Renal pelvis (tissue), 12 donors: ENCODE measurements around the gene AHSG. TPM values are rescaled to one million over a fixed set of nuclear protein-coding genes. Genes with fewer than 3 reads are reported as not detected.
"Not testable (repeated sequence)": the region's sequence is repeated elsewhere in the genome, so short reads cannot be mapped to it uniquely, and the experiment has no call there.

Source experiments
- DNase-seq: peaks from one replicate; pipeline ENCODE4 v3.0.0-alpha.2; 2013
- long read RNA-seq, 16 experiments: transcript quantifications; one replicate each; lab custom pipeline, GENCODE V29; 2026
- polyA plus RNA-seq, 3 donors: library from polyadenylated mRNA; unstranded; fragments of 120-200 nt; gene quantifications; one replicate each; pipeline ENCODE4 v1.2.1, GENCODE V29; 2013; ENCODE audit not compliant: insufficient read length in 3 of 3

The AHSG gene
- under 1 TPM; 0.44 to 0.61 (median 0.56) TPM for polyA plus RNA-seq
- long read RNA-seq, donor 1: 0 reads
- long read RNA-seq, donor 2: 0 reads
- long read RNA-seq, donor 3: 0 reads
- long read RNA-seq, donor 4, partial matches to known transcripts: 0 of 2 reads
- long read RNA-seq, donor 4, other reads (novel, unspliced or antisense): 0 of 2 reads
- long read RNA-seq, donor 5: 0 reads
- long read RNA-seq, donor 6: 0 reads
- long read RNA-seq, donor 7: 0 reads
- long read RNA-seq, donor 8, transcript AHSG-202 (7 exons, 1,711 nt): major isoform, 16 of 16 reads
- long read RNA-seq, donor 8, partial matches to known transcripts: 0 of 16 reads
- long read RNA-seq, donor 8, other reads (novel, unspliced or antisense): 0 of 16 reads
- long read RNA-seq, donor 9: 0 reads
- long read RNA-seq, donor 10: 0 reads
- long read RNA-seq, donor 11: 0 reads
- long read RNA-seq, donor 12, partial matches to known transcripts: 0 of 1 reads
- long read RNA-seq, donor 12, other reads (novel, unspliced or antisense): 0 of 1 reads
- long read RNA-seq, donor 13: 0 reads
- long read RNA-seq, donor 14: 0 reads
- long read RNA-seq, donor 15: 0 reads
- long read RNA-seq, donor 16: 0 reads

DNA sequence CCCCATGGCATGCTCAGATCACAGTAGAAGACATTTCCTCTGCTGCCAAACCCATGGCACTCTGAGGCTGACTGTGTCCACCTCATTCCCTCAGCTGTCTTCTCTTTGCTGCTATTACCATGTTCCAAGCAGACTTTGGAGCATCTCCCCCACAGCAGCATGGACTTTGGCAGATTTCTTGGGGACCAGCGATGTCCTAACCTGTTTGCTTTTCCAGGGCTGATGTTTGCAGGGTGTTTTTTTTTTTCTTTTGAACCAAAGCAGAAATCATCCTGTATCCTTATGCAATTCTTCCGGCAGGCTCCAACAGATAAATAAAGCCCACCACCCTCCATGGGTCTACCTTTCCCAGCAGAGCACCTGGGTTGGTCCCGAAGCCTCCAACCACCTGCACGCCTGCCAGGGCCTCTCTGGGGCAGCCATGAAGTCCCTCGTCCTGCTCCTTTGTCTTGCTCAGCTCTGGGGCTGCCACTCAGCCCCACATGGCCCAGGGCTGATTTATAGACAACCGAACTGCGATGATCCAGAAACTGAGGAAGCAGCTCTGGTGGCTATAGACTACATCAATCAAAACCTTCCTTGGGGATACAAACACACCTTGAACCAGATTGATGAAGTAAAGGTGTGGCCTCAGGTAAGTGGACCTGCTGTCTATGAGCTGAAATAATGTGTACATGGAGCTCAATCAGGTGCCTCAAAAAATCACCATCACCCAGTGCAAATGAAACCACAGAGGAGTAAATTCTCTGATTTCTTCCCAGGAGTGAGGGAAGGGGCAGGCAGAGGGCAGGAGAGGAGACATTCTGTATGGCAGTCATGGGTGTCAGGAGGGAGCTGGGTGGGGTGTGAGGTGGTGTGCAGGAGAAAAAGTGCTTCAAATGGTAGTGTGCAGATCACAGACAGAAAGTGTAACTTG, at the start of gene AHSG:
Gene AHSG (plus strand): TSS at position 340 of the 916 bp plus-strand sequence. CDS start 82 bp downstream, at position 422.
- DNase-seq: no peak

DNA sequence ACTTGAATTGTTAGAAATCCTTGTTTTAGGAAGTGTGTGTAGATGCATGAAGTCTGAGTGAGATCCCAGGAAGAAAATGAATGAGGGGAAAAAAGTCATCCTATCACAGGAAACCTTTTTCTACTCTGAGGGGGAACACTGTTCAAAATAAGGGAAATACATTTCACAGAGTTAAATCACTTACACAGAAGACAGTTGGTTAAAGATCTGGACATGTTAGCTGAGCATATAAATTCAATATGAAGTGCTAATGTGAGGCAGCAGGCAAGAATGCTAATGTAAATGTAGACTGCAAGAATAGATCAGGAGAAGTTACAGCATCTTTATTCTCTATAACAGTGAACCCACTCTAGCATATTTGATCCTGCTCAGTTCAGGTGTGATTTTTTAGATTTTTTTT, 48.3 kb upstream of the AHSG start:
- DNase-seq: no peak

- DNase-seq: peak; percentile 21
These were observed 46.1 kb upstream of the AHSG start for GRCh38 chr3:186566772-186567071.

GRCh38 chr3:186567072-186567921, 45.6 kb upstream of the AHSG start, which contains the start of gene TBCCD1:
TBCCD1 (minus strand) TSS chr3:186567339; CDS start chr3:186564329, 3,010 bp downstream.
- peak; percentile 91 for DNase-seq

- DNase-seq: not testable (repeated sequence)
These were observed 43.5 kb upstream of the AHSG start for GRCh38 chr3:186569361-186569760.

GRCh38 chr3:186569779-186570095, 43.1 kb upstream of the AHSG start:
- no peak for DNase-seq

GRCh38 chr3:186570096-186570940, 42.5 kb upstream of the AHSG start, which contains the start of gene DNAJB11:
DNAJB11 (plus strand) TSS chr3:186570720; CDS start chr3:186570898, 178 bp downstream.
- DNase-seq: peak; percentile 100

- DNase-seq: no peak
These were observed 41.8 kb upstream of the AHSG start for GRCh38 chr3:186570941-186571643.

- no peak for DNase-seq
These were observed 41.2 kb upstream of the AHSG start for GRCh38 chr3:186571644-186572013.

DNA sequence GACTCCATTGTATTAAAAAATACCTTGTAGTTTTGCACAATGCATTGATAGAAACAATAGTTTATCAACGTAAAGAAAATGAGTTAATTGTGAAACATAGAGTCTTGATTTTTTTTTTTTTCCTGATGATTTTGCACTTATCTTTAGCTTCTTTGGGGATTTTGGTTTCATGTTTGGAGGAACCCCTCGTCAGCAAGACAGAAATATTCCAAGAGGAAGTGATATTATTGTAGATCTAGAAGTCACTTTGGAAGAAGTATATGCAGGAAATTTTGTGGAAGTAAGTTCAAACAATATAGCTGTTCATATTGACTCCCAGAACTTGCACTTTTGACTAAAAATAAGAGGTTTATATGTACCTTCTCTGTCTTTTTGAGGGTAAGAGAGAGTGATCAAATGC, 35.3 kb upstream of the AHSG start:
- no peak for DNase-seq

GRCh38 chr3:186580785-186581184, 32.1 kb upstream of the AHSG start:
- no peak for DNase-seq

DNA sequence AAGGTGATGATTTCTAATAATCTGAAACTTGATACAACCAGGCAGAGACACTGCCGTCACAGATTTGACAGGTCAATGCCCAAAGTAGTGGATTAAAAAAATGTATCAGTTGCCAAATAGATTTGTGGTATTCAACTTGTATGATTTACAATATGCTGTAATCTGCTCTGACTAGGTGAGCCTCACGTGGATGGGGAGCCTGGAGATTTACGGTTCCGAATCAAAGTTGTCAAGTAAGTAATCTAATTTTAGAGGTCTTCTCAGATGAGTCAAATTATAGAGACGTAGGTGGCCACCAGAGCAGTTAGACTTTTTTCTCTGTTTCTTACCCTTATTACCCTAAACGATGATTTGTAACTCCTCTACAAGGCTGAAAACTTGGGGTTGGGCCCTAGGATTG, 30.3 kb upstream of the AHSG start:
- DNase-seq: no peak

GRCh38 chr3:186583831-186584230, 29.0 kb upstream of the AHSG start:
- DNase-seq: no peak

- not testable (repeated sequence) for DNase-seq
These were observed 26.6 kb upstream of the AHSG start for GRCh38 chr3:186586245-186586644.

- no peak for DNase-seq
These were observed 25.7 kb upstream of the AHSG start for GRCh38 chr3:186587183-186587582.

GRCh38 chr3:186588632-186589031, 24.2 kb upstream of the AHSG start:
- DNase-seq: no peak

GRCh38 chr3:186589121-186589520, 23.7 kb upstream of the AHSG start:
- no peak for DNase-seq

GRCh38 chr3:186589856-186590579, 22.8 kb upstream of the AHSG start:
- DNase-seq: no peak
